ENCODE measurements around the gene SPPL2A.

Gene SPPL2A

DNA sequence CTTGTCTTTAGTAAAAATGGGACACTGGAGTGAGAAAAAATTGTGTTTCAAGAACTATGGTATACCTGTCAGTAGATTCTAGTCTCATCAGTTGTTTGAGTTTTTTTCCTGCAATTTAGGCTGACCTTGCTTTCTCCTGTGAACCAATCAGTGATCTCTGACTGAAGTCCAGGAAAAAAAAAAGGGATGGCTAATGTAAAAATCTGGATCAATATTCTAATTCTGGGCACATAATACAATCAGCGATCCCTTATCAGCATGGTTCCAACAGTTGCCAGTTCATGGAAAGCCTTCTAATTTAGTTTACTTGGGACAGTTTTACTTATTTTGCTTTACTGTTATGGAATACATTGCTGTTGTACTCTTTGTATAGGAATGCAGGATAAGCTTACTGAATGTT, 95.9 kb downstream of the SPPL2A start:
- Histone ChIP-seq H3K4me2 (no peak overlapping the region), H3K9ac (no peak overlapping the region), H4K20me1 (peaks cover 100% of the 10 kb centered on the region), H3K27me3 (no peaks in the 10 kb centered on the region), H3K27ac (no peak overlapping the region), H3K4me1 (no peaks in the 10 kb centered on the region), H3K4me3 (no peak overlapping the region), H3K9me3 (no peaks in the 10 kb centered on the region), H3K36me3 (peaks cover 87% of the 10 kb centered on the region)
- no peak for TF ChIP-seq Cebpa-rat (IDR thresholded peaks at IDR 0.05)

DNA sequence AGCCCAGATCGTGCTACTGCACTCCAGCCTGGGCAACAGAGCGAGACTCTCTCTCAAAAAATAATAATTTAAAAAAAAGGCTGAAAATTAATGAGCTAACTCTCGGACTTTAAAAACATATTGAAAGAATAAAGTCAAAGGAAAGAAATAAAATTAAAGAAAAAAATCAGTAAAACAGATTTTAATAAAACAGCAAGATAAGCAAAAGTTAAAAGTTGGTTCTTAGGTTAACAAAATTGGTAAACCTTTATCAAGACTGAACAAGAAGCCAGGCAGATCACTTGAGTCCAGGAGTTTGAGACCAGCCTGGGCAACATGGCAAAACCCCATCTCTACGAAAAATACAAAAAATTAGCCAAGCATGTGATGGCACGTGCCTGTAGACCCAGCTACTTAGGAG, 99.6 kb downstream of the SPPL2A start:
- Histone ChIP-seq H3K4me1 (no peaks in the 10 kb centered on the region), H3K4me2 (no peak overlapping the region), H3K4me3 (no peak overlapping the region), H3K9me3 (no peaks in the 10 kb centered on the region), H3K27me3 (no peaks in the 10 kb centered on the region), H3K9ac (no peak overlapping the region), H3K36me3 (peaks cover 88% of the 10 kb centered on the region), H4K20me1 (peaks cover 98% of the 10 kb centered on the region), H3K27ac (no peak overlapping the region)
- TF ChIP-seq Cebpa-rat (IDR thresholded peaks at IDR 0.05): no peak

DNA sequence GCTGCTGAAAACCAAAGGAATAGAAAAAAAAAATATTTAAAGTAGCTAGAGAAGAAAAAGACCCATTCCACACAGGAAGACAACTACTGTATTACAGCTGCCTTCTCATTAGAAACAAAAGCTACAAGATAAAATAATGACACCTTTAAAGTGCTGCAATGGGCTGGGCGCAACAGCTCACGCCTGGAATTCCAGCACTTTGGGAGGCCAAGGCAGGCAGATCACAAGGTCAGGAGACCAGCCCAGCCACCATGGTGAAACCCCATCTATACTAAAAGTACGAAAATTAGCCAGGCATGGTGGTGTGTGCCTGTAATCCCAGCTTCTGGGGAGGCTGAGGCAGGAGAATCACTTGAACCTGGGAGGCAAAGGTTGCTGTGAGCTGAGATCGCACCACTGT, 110.0 kb downstream of the SPPL2A start:
- no peaks in the 10 kb centered on the region for H3K27me3 ChIP-seq
- peaks cover 79% of the 10 kb centered on the region for H4K20me1 ChIP-seq
- H3K4me2 ChIP-seq: no peak overlapping the region
- no peak overlapping the region for H3K4me3 ChIP-seq
- no peaks in the 10 kb centered on the region for H3K9me3 ChIP-seq
- TF ChIP-seq Cebpa-rat (IDR thresholded peaks at IDR 0.05): no peak
- H3K27ac ChIP-seq: no peak overlapping the region
- H3K36me3 ChIP-seq: peaks cover 95% of the 10 kb centered on the region
- no peaks in the 10 kb centered on the region for H3K4me1 ChIP-seq
- no peak overlapping the region for H3K9ac ChIP-seq

DNA sequence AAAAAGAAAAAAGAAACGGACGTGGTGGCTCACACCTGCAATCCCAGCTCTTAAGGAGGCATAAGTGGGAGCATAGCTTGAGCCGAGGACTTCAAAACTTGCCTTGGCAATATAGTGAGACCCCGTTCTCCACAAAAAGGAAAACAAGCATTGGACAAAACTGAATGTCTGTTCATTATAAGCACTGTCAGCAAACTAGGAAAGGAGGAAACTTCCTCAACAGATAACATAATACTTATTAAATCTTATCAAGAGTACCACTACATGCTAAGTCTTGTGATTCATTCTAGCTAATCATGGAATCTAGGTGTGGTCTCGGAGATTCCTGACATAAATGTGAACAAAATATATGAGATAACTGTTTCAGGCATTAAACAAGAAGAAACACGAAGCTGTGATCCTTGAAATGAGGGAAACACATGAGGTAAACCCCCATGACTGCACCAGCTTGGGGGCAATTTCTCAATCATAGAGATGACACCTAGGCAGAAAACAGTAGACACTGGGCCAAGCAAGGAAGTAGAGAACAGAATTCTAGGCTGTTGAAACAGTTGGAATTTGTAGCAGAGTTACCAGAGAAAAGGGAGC, 112.3 kb downstream of the SPPL2A start:
- Histone ChIP-seq H3K27me3 (no peaks in the 10 kb centered on the region), H3K27ac (no peak overlapping the region), H4K20me1 (peaks cover 77% of the 10 kb centered on the region), H3K4me1 (no peaks in the 10 kb centered on the region), H3K4me3 (no peak overlapping the region), H3K36me3 (peaks cover 97% of the 10 kb centered on the region), H3K9ac (no peak overlapping the region), H3K4me2 (no peak overlapping the region), H3K9me3 (no peaks in the 10 kb centered on the region)
- no peak for TF ChIP-seq Cebpa-rat (IDR thresholded peaks at IDR 0.05)

DNA sequence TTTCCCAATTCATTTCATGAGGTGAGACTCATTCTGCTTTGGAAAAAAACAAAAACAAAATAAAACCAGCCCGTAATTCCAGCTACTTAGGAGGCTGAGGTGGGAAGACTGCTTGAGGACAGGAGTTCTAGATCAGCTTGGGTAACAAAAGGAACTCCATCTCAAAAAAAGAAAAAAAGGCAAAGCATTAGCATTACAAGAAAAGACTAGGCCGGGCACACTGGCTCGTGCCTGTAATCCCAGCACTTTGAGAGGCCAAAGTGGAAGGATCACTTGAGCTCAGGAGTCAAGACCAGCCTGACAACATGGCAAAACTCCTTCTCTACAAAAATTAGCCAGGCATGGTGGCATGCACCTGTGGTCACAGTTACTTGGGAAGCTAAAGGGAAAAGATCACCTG, 112.8 kb downstream of the SPPL2A start:
- no peak overlapping the region for H3K4me2 ChIP-seq
- no peaks in the 10 kb centered on the region for H3K27me3 ChIP-seq
- no peaks in the 10 kb centered on the region for H3K9me3 ChIP-seq
- no peak overlapping the region for H3K4me3 ChIP-seq
- H3K4me1 ChIP-seq: no peaks in the 10 kb centered on the region
- no peak for TF ChIP-seq Cebpa-rat (IDR thresholded peaks at IDR 0.05)
- peaks cover 73% of the 10 kb centered on the region for H4K20me1 ChIP-seq
- peaks cover 97% of the 10 kb centered on the region for H3K36me3 ChIP-seq
- no peak overlapping the region for H3K27ac ChIP-seq
- H3K9ac ChIP-seq: no peak overlapping the region
